ENCODE results near the gene MINPP1.

The MINPP1 gene

GRCh38 chr10:87518937-87519336 lies 14.2 kb downstream of the MINPP1 start:
- no peak for DNase-seq (ENCODE audit: low read depth in 2 of 2, low spot score in 1 of 2)

GRCh38 chr10:87519582-87519981 lies 14.9 kb downstream of the MINPP1 start:
- DNase-seq (ENCODE audit: low read depth in 2 of 2, low spot score in 1 of 2) = no peak

GRCh38 chr10:87523731-87524130 lies 19.0 kb downstream of the MINPP1 start:
- no peak for DNase-seq (ENCODE audit: low read depth in 2 of 2, low spot score in 1 of 2)

- DNase-seq (ENCODE audit: low read depth in 2 of 2, low spot score in 1 of 2) = no peak
These were observed 19.6 kb downstream of the MINPP1 start for GRCh38 chr10:87524296-87524695.

GRCh38 chr10:87531908-87532622 lies 27.4 kb downstream of the MINPP1 start:
- DNase-seq (ENCODE audit: low read depth in 2 of 2, low spot score in 1 of 2) = no peak

DNA sequence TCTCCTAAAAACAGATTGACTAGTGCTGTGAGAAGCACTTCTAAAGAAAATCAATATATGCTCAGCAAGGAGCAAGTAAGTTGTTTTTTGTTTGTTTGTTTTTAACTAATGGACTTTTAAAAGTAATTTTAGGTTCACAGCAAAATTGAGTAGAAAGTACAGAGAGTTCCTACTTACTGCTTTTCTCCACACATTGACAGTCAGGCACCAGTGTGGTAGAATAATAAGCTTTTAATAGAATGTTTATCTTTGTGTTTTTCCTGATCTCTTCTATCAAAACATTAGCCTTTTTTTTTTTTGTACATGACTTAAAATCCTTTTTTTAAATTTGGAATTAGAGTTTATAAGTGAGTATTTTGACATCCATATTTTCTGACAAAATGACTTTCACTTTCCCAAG lies 28.0 kb downstream of the MINPP1 start:
- DNase-seq (ENCODE audit: low read depth in 2 of 2, low spot score in 1 of 2) = no peak

DNA sequence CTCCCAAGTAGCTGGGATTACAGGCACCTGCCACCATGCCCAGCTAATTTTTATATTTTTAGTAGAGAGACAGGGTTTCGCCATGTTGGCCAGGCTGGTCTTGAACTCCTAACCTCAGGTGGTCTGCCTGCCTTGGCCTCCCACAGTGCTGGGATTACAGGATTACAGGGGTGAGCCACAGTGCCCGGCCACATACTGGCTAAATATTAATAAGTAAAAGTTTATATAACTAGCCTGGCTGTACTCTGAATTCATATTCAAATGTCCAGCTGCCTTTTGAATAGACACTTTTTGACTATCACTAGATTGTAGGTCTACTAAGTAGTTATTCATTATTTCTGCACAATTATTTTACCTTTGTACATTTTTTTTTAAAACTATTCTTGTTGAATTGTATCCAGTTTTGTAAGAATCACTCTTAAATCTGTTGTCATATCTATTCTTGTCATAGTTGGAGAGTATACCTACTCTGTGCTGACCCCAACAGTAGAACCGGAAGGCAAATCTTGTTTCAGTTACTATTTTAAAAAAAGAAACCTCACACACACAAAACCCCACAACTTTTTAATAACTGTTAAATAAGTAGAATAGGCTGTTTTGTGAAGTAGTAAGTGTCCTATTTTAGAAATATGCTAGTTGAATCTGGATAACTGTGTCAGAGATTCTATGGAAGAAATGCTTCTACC lies 29.6 kb downstream of the MINPP1 start:
- no peak for DNase-seq (ENCODE audit: low read depth in 2 of 2, low spot score in 1 of 2)

DNA sequence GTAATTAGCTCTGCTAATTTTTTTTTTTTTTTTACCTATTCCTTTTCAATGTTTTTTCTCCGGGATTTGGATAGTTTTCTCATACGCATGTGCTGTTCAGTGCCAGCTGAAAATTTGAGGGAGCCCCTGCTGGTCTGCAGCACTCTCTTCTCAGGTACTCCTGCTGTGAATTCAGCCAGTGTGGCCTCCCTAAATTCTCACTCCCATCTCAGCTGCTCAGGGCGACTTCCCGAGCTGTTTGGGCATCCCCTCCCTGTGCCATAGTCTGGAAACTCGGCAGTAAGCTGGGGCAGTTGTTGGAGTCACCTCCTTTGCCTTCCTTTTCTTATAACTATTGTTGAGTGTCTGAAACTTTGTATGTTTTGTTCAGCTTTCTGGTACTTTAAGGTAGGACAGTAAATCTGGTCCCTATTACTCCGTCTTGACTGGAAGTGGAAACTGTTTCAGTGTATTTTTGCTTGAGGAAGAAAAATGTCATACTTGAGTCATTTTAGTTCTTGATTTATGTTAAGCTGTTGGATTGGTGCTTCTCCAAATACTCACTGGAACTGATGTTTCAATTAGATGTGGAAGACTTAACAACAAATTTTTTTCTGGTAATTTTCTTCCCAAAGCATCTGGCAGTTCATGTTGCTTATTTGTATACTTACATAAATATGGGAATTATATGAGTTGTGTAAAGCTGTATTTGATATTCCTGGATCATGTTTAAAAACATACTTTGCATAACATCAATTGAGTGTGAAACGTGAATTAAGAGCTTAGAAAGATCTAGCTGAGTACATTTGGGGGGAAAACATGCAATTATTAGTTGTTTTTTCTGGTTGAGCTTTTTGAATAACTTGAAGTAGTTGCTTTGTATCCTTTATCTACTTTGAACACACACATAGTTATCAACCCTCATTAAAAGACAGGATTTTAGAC lies 33.7 kb downstream of the MINPP1 start:
- no peak for DNase-seq (ENCODE audit: low read depth in 2 of 2, low spot score in 1 of 2)

DNA sequence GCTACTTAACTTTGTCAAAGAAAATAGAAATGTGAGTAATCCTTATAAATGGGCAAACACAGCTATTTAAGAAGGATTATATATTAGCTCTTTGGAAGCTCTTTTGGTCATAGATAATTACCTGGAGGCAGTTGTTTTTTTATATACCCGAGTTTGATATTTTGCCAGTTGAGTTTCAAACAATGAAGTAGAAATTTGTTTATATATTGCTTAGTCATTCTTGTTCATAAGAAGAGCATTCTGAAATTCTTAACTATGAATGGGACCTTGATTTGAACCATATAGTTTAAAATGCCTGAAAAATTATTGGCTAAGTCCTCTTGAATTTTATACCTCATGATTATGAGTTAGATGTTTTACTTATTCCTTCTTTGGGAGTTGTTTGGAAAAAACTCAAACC lies 36.4 kb downstream of the MINPP1 start:
- DNase-seq (ENCODE audit: low read depth in 2 of 2, low spot score in 1 of 2) = no peak

DNA sequence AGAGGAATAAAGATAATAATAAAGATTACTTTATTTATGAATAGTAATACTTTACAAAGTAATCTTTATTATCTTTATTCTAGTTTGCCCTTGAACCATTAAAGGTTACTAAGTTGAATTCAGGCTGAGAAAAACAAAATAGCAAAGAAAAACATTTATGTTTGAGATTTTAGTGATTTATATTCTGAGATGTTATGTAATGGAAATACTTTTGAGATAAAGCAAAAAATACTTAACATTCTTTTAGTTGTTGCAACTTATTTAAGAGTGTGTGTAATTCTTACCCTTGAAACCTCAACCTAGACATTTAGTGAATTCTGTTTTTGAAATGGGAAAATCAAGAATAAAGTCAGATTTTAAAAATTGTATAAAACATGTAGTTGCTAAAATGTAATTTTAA lies 40.0 kb downstream of the MINPP1 start:
- DNase-seq (ENCODE audit: low read depth in 2 of 2, low spot score in 1 of 2) = no peak

DNA sequence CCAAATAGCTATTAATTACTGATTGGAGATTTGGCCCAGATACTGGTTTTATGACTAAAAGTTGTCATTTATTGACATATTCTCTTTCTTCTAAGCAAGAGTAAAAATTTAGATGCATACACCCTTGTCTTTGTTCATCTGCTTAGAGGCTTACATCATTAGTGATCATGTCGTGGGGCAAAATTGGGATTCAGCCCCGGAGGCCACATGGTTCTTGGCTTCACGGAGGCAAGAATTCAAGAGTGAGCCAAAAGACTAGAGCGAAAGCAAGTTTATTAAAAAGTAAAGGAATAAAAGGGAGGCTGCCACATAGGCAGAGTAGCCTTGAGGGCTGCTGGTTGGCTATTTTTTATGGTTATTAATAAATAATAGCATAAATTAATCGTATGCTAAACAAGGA lies 41.1 kb downstream of the MINPP1 start:
- no peak for DNase-seq (ENCODE audit: low read depth in 2 of 2, low spot score in 1 of 2)

GRCh38 chr10:87546210-87546609 lies 41.5 kb downstream of the MINPP1 start:
- no peak for DNase-seq (ENCODE audit: low read depth in 2 of 2, low spot score in 1 of 2)

DNA sequence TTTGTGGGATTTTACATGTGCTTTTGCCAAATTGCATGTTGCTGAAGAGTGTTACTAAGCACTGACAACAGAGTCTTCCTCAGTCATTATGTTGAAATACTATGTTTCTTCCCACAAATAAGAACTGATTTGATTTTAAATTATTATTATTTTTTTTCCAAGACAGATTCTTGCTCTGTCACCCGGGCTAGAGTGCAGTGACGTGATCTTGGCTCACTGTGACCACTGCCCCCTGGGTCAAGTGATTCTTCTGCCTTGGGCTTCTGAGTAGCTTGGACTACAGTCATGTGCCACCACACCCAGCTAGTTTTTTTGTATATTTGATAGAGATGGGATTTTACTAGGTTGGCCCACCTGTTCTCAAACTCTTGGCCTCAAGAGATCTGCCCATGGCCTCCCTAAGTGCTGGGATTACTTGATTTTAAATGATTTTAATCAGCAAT lies 42.3 kb downstream of the MINPP1 start:
- no peak for DNase-seq (ENCODE audit: low read depth in 2 of 2, low spot score in 1 of 2)

DNA sequence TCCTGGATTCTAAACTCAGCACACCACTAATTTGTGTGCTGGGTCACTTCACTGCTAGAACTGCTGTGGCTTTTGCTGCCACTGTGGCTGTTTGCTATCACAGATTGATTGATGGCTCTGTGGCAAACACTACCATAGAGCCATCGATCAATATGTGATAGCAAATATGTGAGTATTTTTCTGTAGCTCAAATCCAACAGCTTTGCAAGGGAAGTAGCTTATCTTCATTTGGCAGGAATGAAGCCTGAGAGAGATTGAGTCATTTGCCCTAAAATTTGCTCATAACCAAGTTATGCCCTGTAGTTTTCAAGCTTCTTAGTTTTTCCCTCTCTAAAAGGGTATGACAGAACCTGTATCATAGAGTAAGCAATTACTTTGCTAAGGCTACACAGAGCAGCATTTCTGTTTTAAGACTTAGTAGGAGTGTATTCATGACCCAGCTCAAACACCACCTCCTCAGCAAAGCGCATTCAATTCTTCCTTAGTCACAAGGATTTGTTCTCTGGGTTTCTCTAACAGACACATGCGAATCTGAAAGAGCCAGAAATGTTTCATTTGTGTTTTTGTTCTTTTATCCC lies 43.1 kb downstream of the MINPP1 start:
- no peak for DNase-seq (ENCODE audit: low read depth in 2 of 2, low spot score in 1 of 2)

- DNase-seq (ENCODE audit: low read depth in 2 of 2, low spot score in 1 of 2) = no peak
These were observed 46.0 kb downstream of the MINPP1 start for GRCh38 chr10:87550741-87551140.

DNA sequence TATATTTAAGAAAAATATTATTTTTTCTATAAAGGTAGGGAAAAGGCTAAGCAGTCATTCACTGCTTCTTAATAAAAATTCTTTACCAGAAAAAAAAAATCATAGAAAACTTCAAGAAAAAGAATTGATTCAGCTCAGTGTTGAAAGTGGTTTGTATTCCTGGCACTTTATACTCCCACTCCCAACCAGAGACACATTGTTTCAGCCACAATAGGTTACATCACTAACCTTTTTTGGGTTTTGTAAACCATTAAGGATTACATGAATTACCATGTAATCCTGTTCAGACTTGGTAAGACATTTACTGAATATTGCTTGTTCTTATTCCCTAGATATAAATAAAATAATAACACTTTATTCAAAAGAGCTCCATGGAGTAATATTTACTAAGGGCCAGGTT lies 46.6 kb downstream of the MINPP1 start:
- no peak for DNase-seq (ENCODE audit: low read depth in 2 of 2, low spot score in 1 of 2)

DNA sequence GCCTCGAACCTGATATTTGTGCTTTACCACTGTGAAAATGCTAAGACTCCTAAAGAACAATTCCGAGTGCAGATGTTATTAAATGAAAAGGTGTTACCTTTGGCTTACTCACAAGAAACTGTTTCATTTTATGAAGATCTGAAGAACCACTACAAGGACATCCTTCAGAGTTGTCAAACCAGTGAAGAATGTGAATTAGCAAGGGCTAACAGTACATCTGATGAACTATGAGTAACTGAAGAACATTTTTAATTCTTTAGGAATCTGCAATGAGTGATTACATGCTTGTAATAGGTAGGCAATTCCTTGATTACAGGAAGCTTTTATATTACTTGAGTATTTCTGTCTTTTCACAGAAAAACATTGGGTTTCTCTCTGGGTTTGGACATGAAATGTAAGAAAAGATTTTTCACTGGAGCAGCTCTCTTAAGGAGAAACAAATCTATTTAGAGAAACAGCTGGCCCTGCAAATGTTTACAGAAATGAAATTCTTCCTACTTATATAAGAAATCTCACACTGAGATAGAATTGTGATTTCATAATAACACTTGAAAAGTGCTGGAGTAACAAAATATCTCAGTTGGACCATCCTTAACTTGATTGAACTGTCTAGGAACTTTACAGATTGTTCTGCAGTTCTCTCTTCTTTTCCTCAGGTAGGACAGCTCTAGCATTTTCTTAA lies 47.7 kb downstream of the MINPP1 start:
- no peak for DNase-seq (ENCODE audit: low read depth in 2 of 2, low spot score in 1 of 2)

DNA sequence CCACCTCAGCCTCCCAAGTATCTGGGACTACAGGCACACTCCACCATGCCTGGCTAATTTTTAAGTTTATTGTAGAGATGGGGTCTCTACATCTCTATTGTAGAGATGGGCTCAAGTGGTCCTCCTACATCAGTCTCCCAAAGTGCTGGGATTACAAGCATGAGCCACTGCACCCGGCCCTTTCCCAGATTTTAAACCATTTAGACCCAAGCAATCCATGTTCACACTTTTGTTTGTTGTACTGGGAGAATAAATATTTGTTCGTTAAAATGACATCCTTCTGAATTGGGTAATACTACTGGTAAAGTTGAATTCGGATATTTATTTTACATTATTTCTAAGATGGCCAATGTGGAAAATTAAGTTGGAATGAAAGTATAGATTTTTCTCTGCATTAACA lies 52.7 kb downstream of the MINPP1 start:
- DNase-seq (ENCODE audit: low read depth in 2 of 2, low spot score in 1 of 2) = no peak

DNA sequence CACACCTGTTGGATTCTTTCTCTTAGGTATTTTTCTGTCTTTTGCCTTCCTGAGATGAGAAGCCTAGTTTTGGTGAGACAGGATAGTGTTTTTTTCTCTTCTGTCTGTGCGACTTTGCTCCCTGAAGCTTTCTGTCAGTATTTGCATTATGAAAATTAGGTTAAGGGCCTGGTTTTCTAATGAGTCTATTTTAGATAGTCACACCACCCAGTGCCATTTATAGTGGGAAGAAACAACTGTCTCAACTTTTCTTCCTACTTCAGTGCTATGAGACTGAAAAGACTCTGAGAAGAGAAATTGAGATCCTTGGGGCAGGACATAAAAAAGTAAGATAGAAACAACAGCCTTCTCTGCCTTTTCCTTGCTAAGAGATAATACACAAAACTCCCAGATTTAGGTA lies 53.6 kb downstream of the MINPP1 start:
- no peak for DNase-seq (ENCODE audit: low read depth in 2 of 2, low spot score in 1 of 2)

GRCh38 chr10:87559392-87559791 lies 54.7 kb downstream of the MINPP1 start:
- no peak for DNase-seq (ENCODE audit: low read depth in 2 of 2, low spot score in 1 of 2)

Data from stimulated activated CD8-positive, alpha-beta memory T cell treated with anti-CD3 and anti-CD28 coated beads, Interleukin-4, amount 100 ng/mL, for 1 hour (primary cell).